Measurements from ENCODE around the gene MSI2.

MSI2 gene

DNA sequence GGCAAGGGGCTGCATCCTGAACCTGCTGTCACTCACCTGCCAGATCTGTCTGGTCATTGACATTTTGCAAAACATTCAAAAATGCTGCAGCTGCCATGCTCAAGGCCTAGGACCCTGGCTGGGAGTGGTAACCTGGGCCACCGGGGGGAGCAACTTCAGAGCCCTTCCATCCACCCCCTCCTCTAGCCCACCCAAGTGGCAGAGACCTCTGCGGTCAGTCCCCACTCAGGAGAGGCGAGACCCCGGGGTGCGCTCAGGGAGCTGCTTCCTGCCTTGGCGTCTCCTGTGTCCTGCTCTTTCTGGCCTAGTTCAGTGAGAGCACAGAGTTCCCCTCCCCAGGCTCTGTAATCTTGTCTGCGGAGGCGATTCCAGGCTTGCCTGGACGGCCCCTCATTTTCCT is 380.0 kb downstream of the MSI2 start:
- H3K4me3 ChIP-seq (ENCODE audit: low read depth, low read length) = no peak overlapping the region
- TF ChIP-seq, protein P1, sequence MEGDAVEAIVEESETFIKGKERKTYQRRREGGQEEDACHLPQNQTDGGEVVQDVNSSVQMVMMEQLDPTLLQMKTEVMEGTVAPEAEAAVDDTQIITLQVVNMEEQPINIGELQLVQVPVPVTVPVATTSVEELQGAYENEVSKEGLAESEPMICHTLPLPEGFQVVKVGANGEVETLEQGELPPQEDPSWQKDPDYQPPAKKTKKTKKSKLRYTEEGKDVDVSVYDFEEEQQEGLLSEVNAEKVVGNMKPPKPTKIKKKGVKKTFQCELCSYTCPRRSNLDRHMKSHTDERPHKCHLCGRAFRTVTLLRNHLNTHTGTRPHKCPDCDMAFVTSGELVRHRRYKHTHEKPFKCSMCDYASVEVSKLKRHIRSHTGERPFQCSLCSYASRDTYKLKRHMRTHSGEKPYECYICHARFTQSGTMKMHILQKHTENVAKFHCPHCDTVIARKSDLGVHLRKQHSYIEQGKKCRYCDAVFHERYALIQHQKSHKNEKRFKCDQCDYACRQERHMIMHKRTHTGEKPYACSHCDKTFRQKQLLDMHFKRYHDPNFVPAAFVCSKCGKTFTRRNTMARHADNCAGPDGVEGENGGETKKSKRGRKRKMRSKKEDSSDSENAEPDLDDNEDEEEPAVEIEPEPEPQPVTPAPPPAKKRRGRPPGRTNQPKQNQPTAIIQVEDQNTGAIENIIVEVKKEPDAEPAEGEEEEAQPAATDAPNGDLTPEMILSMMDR (conservative IDR thresholded peaks at IDR 0.05; ENCODE audit: low read depth, low read length) = no peak
- DNase-seq (ENCODE audit: low read depth) = no peak

DNA sequence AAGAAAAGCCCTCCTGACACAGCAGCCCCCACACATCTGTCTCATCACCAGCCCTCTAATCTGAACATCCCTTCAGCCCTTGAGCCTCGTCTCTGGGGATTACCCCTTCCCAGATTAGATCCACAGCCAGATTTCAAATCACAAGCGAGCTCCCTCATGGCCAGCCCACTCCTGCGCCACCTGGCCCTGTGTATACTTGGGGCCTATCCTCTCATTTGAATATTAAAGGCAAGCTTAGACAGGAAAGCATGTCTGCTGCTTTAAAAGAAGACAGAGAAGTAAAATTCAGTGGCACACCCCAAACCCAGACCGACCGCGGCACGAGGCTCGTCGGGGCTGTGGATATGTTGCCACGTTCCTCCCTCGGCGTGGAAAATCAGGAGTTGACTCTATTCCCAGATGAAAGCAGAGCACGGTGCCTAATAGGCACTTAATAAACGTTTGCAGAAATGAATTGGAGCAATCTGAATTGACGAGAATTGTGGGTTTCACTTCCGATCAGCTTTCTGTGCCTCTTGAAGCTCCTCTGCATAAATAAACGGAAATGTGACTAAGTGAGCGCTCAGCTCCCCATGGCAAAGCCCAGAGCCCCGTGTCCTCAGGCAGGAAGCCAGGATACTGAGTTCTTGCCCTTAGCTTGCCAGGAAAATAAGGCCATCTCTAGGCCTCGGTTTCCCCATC is 380.8 kb downstream of the MSI2 start:
- DNase-seq (ENCODE audit: low read depth) = peak; percentile 25
- TF ChIP-seq, protein P1 (conservative IDR thresholded peaks at IDR 0.05; ENCODE audit: low read depth, low read length) = no peak
- no peak overlapping the region for H3K4me3 ChIP-seq (ENCODE audit: low read depth, low read length)

DNA sequence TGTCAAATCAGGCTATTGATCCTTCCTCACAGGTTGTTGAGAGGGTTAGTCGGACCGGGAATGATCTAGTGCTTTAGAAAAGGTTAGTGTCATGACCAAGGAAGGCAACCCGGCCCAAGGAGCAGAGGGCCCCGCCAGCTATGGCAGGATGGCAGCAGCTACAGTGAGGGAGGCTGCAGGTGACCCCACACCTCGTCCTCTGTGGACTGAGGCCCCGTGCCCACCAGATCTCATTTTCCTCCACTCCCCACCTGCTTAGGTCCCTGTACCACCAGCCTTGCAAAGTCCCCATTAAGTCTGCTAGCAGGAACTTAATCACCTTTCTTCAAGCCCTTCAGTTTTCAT is 381.3 kb downstream of the MSI2 start:
- H3K4me3 ChIP-seq (ENCODE audit: low read depth, low read length) = no peak overlapping the region
- TF ChIP-seq, protein P1 (conservative IDR thresholded peaks at IDR 0.05; ENCODE audit: low read depth, low read length) = no peak
- DNase-seq (ENCODE audit: low read depth) = no peak

DNA sequence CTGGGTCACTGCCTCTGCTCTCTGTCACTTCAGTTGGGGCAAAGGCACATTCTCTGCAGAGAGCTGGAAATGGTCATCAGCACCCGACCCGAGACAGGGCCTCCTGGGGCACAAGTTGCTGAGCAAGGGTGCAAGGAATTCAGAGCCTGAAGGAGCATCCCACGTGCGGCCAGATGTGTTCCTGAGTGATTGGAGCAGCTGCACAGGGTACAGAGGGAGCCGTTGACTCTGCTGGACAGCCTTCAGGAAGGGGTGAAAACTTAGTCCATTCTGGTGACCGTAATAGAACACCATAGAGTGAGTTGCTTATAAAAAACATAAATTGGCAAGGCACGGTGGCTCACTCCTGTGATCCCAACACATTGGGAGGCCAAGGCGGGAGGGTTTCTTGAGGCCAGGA is 382.0 kb downstream of the MSI2 start:
- no peak for DNase-seq (ENCODE audit: low read depth)
- H3K4me3 ChIP-seq (ENCODE audit: low read depth, low read length) = no peak overlapping the region
- TF ChIP-seq, protein P1 (conservative IDR thresholded peaks at IDR 0.05; ENCODE audit: low read depth, low read length) = no peak

DNA sequence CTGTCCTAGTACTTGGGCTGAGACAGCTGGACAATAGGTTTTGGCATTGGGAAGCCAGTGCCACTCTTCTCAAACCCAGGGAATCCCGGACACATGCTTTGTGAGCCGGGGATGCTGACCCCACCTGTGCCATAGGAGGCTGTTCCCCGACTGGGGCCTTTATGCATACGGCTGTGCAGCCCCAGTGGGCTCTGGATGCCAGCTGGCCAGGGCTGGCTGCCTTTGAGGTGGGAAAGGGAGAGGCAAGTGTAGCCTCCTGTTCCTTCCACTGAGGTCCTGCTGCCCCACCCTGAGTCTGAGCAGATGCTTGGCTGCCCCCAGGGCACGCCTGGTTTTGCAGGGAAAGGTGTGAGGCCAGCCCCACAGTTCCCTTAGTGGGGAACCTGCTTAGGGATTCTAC is 383.1 kb downstream of the MSI2 start:
- H3K4me3 ChIP-seq (ENCODE audit: low read depth, low read length) = no peak overlapping the region
- TF ChIP-seq, protein P1 (conservative IDR thresholded peaks at IDR 0.05; ENCODE audit: low read depth, low read length) = no peak
- no peak for DNase-seq (ENCODE audit: low read depth)

DNA sequence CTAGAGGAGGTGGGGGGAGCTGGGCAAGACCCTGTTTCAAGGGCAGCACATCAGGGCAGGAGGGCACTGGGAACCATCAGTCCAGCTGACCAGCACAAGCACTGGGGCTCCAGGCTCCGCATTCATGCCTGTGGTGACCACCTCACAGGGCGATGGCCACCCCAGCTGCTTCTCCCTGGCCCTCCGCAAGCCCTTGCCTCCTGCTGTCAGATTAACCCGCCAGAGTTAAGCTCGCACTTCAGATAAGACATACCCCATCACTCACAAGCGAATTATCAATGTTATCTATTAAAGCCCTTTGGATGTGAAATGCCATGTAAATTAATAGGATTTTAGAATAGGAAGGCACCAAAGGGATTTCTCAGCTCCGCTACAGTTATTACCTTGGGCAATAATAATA is 383.8 kb downstream of the MSI2 start:
- no peak overlapping the region for H3K4me3 ChIP-seq (ENCODE audit: low read depth, low read length)
- no peak for DNase-seq (ENCODE audit: low read depth)
- TF ChIP-seq, protein P1 (conservative IDR thresholded peaks at IDR 0.05; ENCODE audit: low read depth, low read length) = no peak

DNA sequence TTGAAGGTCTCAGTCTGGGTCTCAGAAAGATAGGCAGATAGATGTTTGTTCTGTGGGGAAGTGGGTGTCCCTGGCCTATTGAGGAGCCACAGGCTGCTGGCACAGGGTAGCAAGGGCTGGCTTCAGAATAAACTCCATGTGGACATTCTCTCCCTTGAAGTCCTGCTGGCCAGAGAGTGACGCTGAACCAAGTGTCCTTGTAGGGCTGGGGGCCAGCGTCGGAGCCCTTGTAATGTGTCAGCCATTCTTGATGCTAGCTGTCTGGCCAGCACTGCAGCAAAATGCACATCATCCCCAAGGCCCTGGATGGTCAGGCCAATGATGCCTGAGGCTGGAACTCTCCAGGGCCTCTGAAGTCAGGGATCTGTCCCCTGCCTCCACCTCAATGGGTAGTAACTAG is 385.4 kb downstream of the MSI2 start:
- no peak for DNase-seq (ENCODE audit: low read depth)
- H3K4me3 ChIP-seq (ENCODE audit: low read depth, low read length) = no peak overlapping the region
- TF ChIP-seq, protein P1 (conservative IDR thresholded peaks at IDR 0.05; ENCODE audit: low read depth, low read length) = no peak

All from choroid plexus epithelial cell (primary cell).